ENCODE measurements around the gene TMEM255B. TPM values are rescaled to one million over a fixed set of nuclear protein-coding genes. Genes with fewer than 3 reads are reported as not detected.

The TMEM255B gene
- total RNA-seq, 1 experiment from 2014 or later: 2.8 TPM

- peaks cover 46 to 57% of the 10 kb centered on the region in 2 experiments for H3K4me1 Mint-ChIP-seq
- H2AK5ac ChIP-seq (ENCODE audit: insufficient read length, low read length): no peak overlapping the region
These were observed 104.0 kb downstream of the TMEM255B start for GRCh38 chr13:113862931-113863523.

More at GRCh38 chr13:113862931-113863523, 104.0 kb downstream of the TMEM255B start:
- H3K9ac ChIP-seq (ENCODE audit: extremely low read depth, insufficient read length, low read length): no peak overlapping the region
- peaks cover 7% of the 10 kb centered on the region for H3K23me2 ChIP-seq (ENCODE audit: insufficient read length, low read depth, low read length, poor library complexity, severe bottlenecking)
- no peak overlapping the region for H2BK15ac ChIP-seq (ENCODE audit: low read depth, low read length)
- H4K8ac ChIP-seq (replicated peaks; ENCODE audit: insufficient read length, low read depth, low read length): no peak overlapping the region
- WGBS (ENCODE audit: extremely low coverage, insufficient read length, low lambda C conversion rate): no CpG with 5 or more reads among the region's 60 CpGs
- peaks cover 4% of the 10 kb centered on the region; the same call in 1 of the 2 replicates for H3K27me3 ChIP-seq (ENCODE audit: insufficient read depth, low read length)
- Mint-ChIP-seq H3K27ac (no peak overlapping the region), H3K27me3 (ENCODE audit: low read depth) (peaks cover 42% of the 10 kb centered on the region), H3K9me3 (peaks cover 0 to 8% of the 10 kb centered on the region in 2 experiments; a peak in 2 of 5 replicates), H3K4me3 (peak overlapping the region; percentile 61 to 77), H3K36me3 (ENCODE audit: insufficient read depth in 1 of 3, low read depth in 3 of 3) (peaks cover 0 to 16% (median 10%) of the 10 kb centered on the region in 3 experiments; a peak in 4 of 7 replicates)
- H3K79me2 ChIP-seq (ENCODE audit: insufficient read depth, low read length): no peaks in the 10 kb centered on the region; the same call in 1 of the 2 replicates
- no peak overlapping the region for H3K56ac ChIP-seq (ENCODE audit: insufficient read length, low read depth, low read length)
- H2AFZ ChIP-seq (ENCODE audit: low read length): no peak overlapping the region
- no peak for TF ChIP-seq CTCF (conservative IDR thresholded peaks at IDR 0.05)
- no peak overlapping the region for H3T11ph ChIP-seq (ENCODE audit: low read length)
- H3K14ac ChIP-seq (ENCODE audit: insufficient read depth, low read length): peak overlapping the region; percentile 16; the same call in 1 of the 2 replicates
- H2BK120ac ChIP-seq (ENCODE audit: low read depth, low read length, poor library complexity, severe bottlenecking): no peak overlapping the region
- H3K4me2 ChIP-seq (ENCODE audit: insufficient read depth, insufficient read length, low read length): peak overlapping the region; percentile 43
- no peak overlapping the region for H3K18ac ChIP-seq (ENCODE audit: insufficient read length, low read depth, low read length)
- H3K79me1 ChIP-seq (ENCODE audit: insufficient read depth, low read depth, low read length, poor library complexity, severe bottlenecking): no peaks in the 10 kb centered on the region
- no peaks in the 10 kb centered on the region for H3K9me3 ChIP-seq (ENCODE audit: control insufficient read depth, low read depth, low read length)
- no peak overlapping the region for H2BK5ac ChIP-seq (ENCODE audit: insufficient read length, low read length)
- H2BK20ac ChIP-seq (ENCODE audit: low read depth, low read length, poor library complexity, severe bottlenecking): no peak overlapping the region
- H3K4me1 ChIP-seq (ENCODE audit: insufficient read depth, low read length): peaks cover 14% of the 10 kb centered on the region; the same call in 1 of the 2 replicates
- no peak overlapping the region for H4K5ac ChIP-seq (ENCODE audit: insufficient read length, low read depth, low read length)
- no peak overlapping the region for H3K27ac ChIP-seq (ENCODE audit: insufficient read length, low read depth, low read length)
- no peak overlapping the region for H2BK12ac ChIP-seq (ENCODE audit: insufficient read length, low read depth, low read length)
- H3K23ac ChIP-seq (ENCODE audit: insufficient read length, low read depth, low read length): no peak overlapping the region
- DNase-seq: peak; percentile 60
- H4K20me1 ChIP-seq (ENCODE audit: control insufficient read depth, insufficient read depth, insufficient read length): peaks cover 2% of the 10 kb centered on the region
- no peak overlapping the region for H3K4ac ChIP-seq (ENCODE audit: low read depth, low read length)
- H4K91ac ChIP-seq (ENCODE audit: insufficient read length, low read depth, low read length): no peak overlapping the region

All from H9 (cell line).